Neuronal stem cell (in vitro differentiated cells): ENCODE measurements around the gene WFS1.

Experiments used
- DNase-seq: peaks from one replicate; pipeline ENCODE4 v3.0.0-alpha.2; 2013; ENCODE audit warnings: low spot score
- H2AFZ ChIP-seq: one replicate; pipeline ENCODE4 v1.6.1; 2013; ENCODE audit warnings: mild to moderate bottlenecking, low read length, inconsistent platforms
- H2AK5ac ChIP-seq: 2 replicates; pipeline ENCODE4 v1.6.1; 2013; ENCODE audit warnings: low read depth, mild to moderate bottlenecking, inconsistent platforms, low read length, moderate library complexity, mixed read lengths
- H2BK120ac ChIP-seq: 2 replicates; pipeline ENCODE4 v1.6.1; 2013; ENCODE audit warnings: low read depth, mild to moderate bottlenecking, inconsistent platforms, low read length, moderate library complexity, mixed read lengths
- H2BK12ac ChIP-seq: one replicate; pipeline ENCODE4 v1.6.1; 2013; ENCODE audit warnings: low read length, inconsistent platforms
- H2BK15ac ChIP-seq: 2 replicates; pipeline ENCODE4 v1.6.1; 2013; ENCODE audit warnings: mild to moderate bottlenecking, low read length, inconsistent platforms, mixed read lengths
- H2BK5ac ChIP-seq: one replicate; pipeline ENCODE4 v1.6.1; 2013; ENCODE audit warnings: inconsistent platforms, mild to moderate bottlenecking, low read length, moderate library complexity
- H3K14ac ChIP-seq: one replicate; pipeline ENCODE4 v1.6.1; 2013; ENCODE audit warnings: low read length, inconsistent platforms
- H3K18ac ChIP-seq: 2 replicates; pipeline ENCODE4 v1.6.1; 2013; ENCODE audit warnings: low read length, inconsistent platforms
- H3K23ac ChIP-seq: 2 replicates; pipeline ENCODE4 v1.6.1; 2013; ENCODE audit warnings: low read depth, mild to moderate bottlenecking, mixed read lengths, low read length, inconsistent platforms; ENCODE audit not compliant: poor library complexity
- H3K27ac ChIP-seq: replicated peaks from 3 replicates; pipeline ENCODE4 v1.5.1; 2013; ENCODE audit warnings: low read length, inconsistent platforms
- H3K27me3 ChIP-seq, 3 experiments: 2 replicates each; pipeline ENCODE4 v1.6.1; 2013; ENCODE audit warnings: low read length in 3 of 3, mild to moderate bottlenecking in 2 of 3, inconsistent platforms in 1 of 3, low read depth in 1 of 3, mixed read lengths in 1 of 3, moderate library complexity in 1 of 3; ENCODE audit not compliant: control insufficient read depth in 3 of 3, insufficient read depth in 3 of 3
- H3K36me3 ChIP-seq, 2 donors: replicated peaks in 1 of 2; 2 replicates each; pipeline ENCODE4 v1.6.1; 2013; ENCODE audit warnings: low read length in 2 of 2; ENCODE audit not compliant: control insufficient read depth in 2 of 2, insufficient read depth in 2 of 2
- H3K4ac ChIP-seq: 2 replicates; pipeline ENCODE4 v1.6.1; 2013; ENCODE audit warnings: inconsistent platforms, mild to moderate bottlenecking, low read length, moderate library complexity
- H3K4me1 ChIP-seq, 2 donors: 1 replicate in 1 of 2; 2 replicates in 1 of 2; pipeline ENCODE4 v1.6.1; 2013; ENCODE audit warnings: low read length in 2 of 2, low read depth in 1 of 2; ENCODE audit not compliant: control insufficient read depth in 2 of 2, insufficient read depth in 1 of 2
- H3K4me2 ChIP-seq: one replicate; pipeline ENCODE4 v1.6.1; 2013; ENCODE audit warnings: mild to moderate bottlenecking, low read length, inconsistent platforms; ENCODE audit not compliant: insufficient read depth, poor library complexity, severe bottlenecking
- H3K4me3 ChIP-seq, 2 donors: 2 replicates each; pipeline ENCODE4 v1.5.1; 2013; ENCODE audit warnings: low read length in 2 of 2, mild to moderate bottlenecking in 2 of 2, inconsistent platforms in 1 of 2, moderate library complexity in 1 of 2
- H3K79me1 ChIP-seq: one replicate; pipeline ENCODE4 v1.6.1; 2013; ENCODE audit warnings: low read depth, mild to moderate bottlenecking, inconsistent platforms, low read length, moderate library complexity
- H3K9ac ChIP-seq: one replicate; pipeline ENCODE4 v1.6.1; 2013; ENCODE audit warnings: mild to moderate bottlenecking, low read depth, low read length, inconsistent platforms; ENCODE audit not compliant: poor library complexity
- H3K9me3 ChIP-seq, 2 donors: replicated peaks in 1 of 2; 2 replicates each; pipeline versions ENCODE3 to v1.6.1; 2013; ENCODE audit warnings: low read length in 2 of 2, mild to moderate bottlenecking in 2 of 2, inconsistent platforms in 1 of 2, low read depth in 1 of 2, mixed read lengths in 1 of 2, moderate library complexity in 1 of 2; ENCODE audit not compliant: control insufficient read depth in 2 of 2, insufficient read depth in 1 of 2
- H4K8ac ChIP-seq: one replicate; pipeline ENCODE4 v1.6.1; 2013; ENCODE audit warnings: low read depth, mild to moderate bottlenecking, inconsistent platforms, low read length, moderate library complexity
- H4K91ac ChIP-seq: one replicate; pipeline ENCODE4 v1.6.1; 2013; ENCODE audit warnings: low read length, low read depth, mild to moderate bottlenecking, inconsistent platforms; ENCODE audit not compliant: poor library complexity
- WGBS, 2 donors: extraction: QIAGEN DNeasy Blood & Tissue Kit; methylation state at CpG; one replicate each; pipeline ENCODE4 v1.1.7; 2013; ENCODE audit warnings: missing lambda C conversion rate in 2 of 2, mixed read lengths in 1 of 2; ENCODE audit not compliant: insufficient read length in 2 of 2, insufficient replicate concordance in 1 of 2; ENCODE audit errors: extremely low coverage in 2 of 2; 5-methylcytosine and 5-hydroxymethylcytosine counted together

WFS1 gene

GRCh38 chr4:6229671-6230501, 39.8 kb upstream of the WFS1 start:
- WGBS, 2 donors, result no CpG with 5 or more reads among the region's 18 CpGs
- Histone ChIP-seq H2BK120ac (no peak overlapping the region), H2AK5ac (no peak overlapping the region), H3K4me1 (no peaks in the 10 kb centered on the region), H2BK5ac (no peak overlapping the region), H3K27ac (no peak overlapping the region), H3K9ac (no peak overlapping the region), H3K9me3 (no peaks in the 10 kb centered on the region), H3K4me2 (no peak overlapping the region), H3K4ac (no peak overlapping the region), H2AFZ (no peak overlapping the region), H3K4me3 (no peak overlapping the region), H3K23ac (no peak overlapping the region), H4K91ac (no peak overlapping the region), H3K79me1 (no peaks in the 10 kb centered on the region), H3K27me3 (peaks cover 0 to 11% (median 0%) of the 10 kb centered on the region in 3 experiments), H3K36me3 (no peaks in the 10 kb centered on the region), H3K14ac (no peak overlapping the region), H2BK12ac (no peak overlapping the region), H2BK15ac (no peak overlapping the region), H3K18ac (no peak overlapping the region), H4K8ac (no peak overlapping the region)
- DNase-seq, result no peak

GRCh38 chr4:6230502-6230785, 39.2 kb upstream of the WFS1 start:
- no peak overlapping the region for H4K91ac ChIP-seq
- H3K4me2 ChIP-seq, result no peak overlapping the region
- no peak overlapping the region for H2AFZ ChIP-seq
- no peaks in the 10 kb centered on the region for H3K36me3 ChIP-seq
- H2BK120ac ChIP-seq, result no peak overlapping the region
- H3K4me1 ChIP-seq, result no peaks in the 10 kb centered on the region
- no peak overlapping the region for H3K4me3 ChIP-seq
- no peak overlapping the region for H4K8ac ChIP-seq
- no CpG with 5 or more reads among the region's 3 CpGs for WGBS, 2 donors
- H2BK5ac ChIP-seq, result no peak overlapping the region
- H3K9ac ChIP-seq, result no peak overlapping the region
- no peak overlapping the region for H2BK12ac ChIP-seq
- H3K27ac ChIP-seq, result no peak overlapping the region
- no peak overlapping the region for H3K4ac ChIP-seq
- H3K18ac ChIP-seq, result no peak overlapping the region
- H3K79me1 ChIP-seq, result no peaks in the 10 kb centered on the region
- DNase-seq, result no peak
- H2AK5ac ChIP-seq, result no peak overlapping the region
- H3K14ac ChIP-seq, result no peak overlapping the region
- no peak overlapping the region for H2BK15ac ChIP-seq
- peaks cover 0 to 13% (median 0%) of the 10 kb centered on the region in 3 experiments for H3K27me3 ChIP-seq
- H3K23ac ChIP-seq, result no peak overlapping the region
- no peaks in the 10 kb centered on the region for H3K9me3 ChIP-seq

GRCh38 chr4:6230827-6231662, 38.6 kb upstream of the WFS1 start:
- no peak overlapping the region for H2AFZ ChIP-seq
- no peak overlapping the region for H2BK15ac ChIP-seq
- H3K9me3 ChIP-seq, result no peaks in the 10 kb centered on the region
- no peak overlapping the region for H2BK12ac ChIP-seq
- no peak overlapping the region for H2BK5ac ChIP-seq
- H3K4me3 ChIP-seq, result no peak overlapping the region
- no peak overlapping the region for H3K14ac ChIP-seq
- no peak overlapping the region for H3K18ac ChIP-seq
- H3K36me3 ChIP-seq, result no peaks in the 10 kb centered on the region
- WGBS, 2 donors, result no CpG with 5 or more reads among the region's 21 CpGs
- peak overlapping the region; percentile 7 for H3K9ac ChIP-seq
- H3K27me3 ChIP-seq, result peaks cover 0 to 19% (median 0%) of the 10 kb centered on the region in 3 experiments
- no peak overlapping the region for H2BK120ac ChIP-seq
- no peak overlapping the region for H2AK5ac ChIP-seq
- DNase-seq, result no peak
- no peak overlapping the region for H3K23ac ChIP-seq
- H3K4me1 ChIP-seq, result no peaks in the 10 kb centered on the region
- no peak overlapping the region for H3K4ac ChIP-seq
- H3K27ac ChIP-seq, result no peak overlapping the region
- H4K91ac ChIP-seq, result no peak overlapping the region
- no peaks in the 10 kb centered on the region for H3K79me1 ChIP-seq
- no peak overlapping the region for H4K8ac ChIP-seq
- H3K4me2 ChIP-seq, result no peak overlapping the region

GRCh38 chr4:6231663-6232165, 37.9 kb upstream of the WFS1 start:
- no peak for DNase-seq
- H3K14ac ChIP-seq, result no peak overlapping the region
- no peak overlapping the region for H2AK5ac ChIP-seq
- H4K8ac ChIP-seq, result no peak overlapping the region
- H2BK12ac ChIP-seq, result no peak overlapping the region
- no peaks in the 10 kb centered on the region for H3K79me1 ChIP-seq
- H3K4me2 ChIP-seq, result no peak overlapping the region
- H3K18ac ChIP-seq, result no peak overlapping the region
- no peak overlapping the region for H4K91ac ChIP-seq
- H3K36me3 ChIP-seq, result no peaks in the 10 kb centered on the region
- no peak overlapping the region for H2BK5ac ChIP-seq
- H3K9me3 ChIP-seq, result no peaks in the 10 kb centered on the region
- no peak overlapping the region for H3K9ac ChIP-seq
- no peaks in the 10 kb centered on the region for H3K4me1 ChIP-seq
- H3K4ac ChIP-seq, result no peak overlapping the region
- no peak overlapping the region for H3K23ac ChIP-seq
- no peak overlapping the region for H2BK15ac ChIP-seq
- H3K27ac ChIP-seq, result no peak overlapping the region
- H3K4me3 ChIP-seq, result no peak overlapping the region
- H3K27me3 ChIP-seq, result peaks cover 0 to 22% (median 0%) of the 10 kb centered on the region in 3 experiments
- no CpG with 5 or more reads among the region's 7 CpGs for WGBS, 2 donors
- H2AFZ ChIP-seq, result no peak overlapping the region
- no peak overlapping the region for H2BK120ac ChIP-seq
